Measurements from ENCODE around the gene BTBD9.

- no peak for TF ChIP-seq POLR2A (IDR thresholded peaks at IDR 0.05)
- TF ChIP-seq, protein P1, sequence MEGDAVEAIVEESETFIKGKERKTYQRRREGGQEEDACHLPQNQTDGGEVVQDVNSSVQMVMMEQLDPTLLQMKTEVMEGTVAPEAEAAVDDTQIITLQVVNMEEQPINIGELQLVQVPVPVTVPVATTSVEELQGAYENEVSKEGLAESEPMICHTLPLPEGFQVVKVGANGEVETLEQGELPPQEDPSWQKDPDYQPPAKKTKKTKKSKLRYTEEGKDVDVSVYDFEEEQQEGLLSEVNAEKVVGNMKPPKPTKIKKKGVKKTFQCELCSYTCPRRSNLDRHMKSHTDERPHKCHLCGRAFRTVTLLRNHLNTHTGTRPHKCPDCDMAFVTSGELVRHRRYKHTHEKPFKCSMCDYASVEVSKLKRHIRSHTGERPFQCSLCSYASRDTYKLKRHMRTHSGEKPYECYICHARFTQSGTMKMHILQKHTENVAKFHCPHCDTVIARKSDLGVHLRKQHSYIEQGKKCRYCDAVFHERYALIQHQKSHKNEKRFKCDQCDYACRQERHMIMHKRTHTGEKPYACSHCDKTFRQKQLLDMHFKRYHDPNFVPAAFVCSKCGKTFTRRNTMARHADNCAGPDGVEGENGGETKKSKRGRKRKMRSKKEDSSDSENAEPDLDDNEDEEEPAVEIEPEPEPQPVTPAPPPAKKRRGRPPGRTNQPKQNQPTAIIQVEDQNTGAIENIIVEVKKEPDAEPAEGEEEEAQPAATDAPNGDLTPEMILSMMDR (IDR thresholded peaks at IDR 0.05) = no peak
Observed at GRCh38 chr6:38207375-38207774, 432.4 kb downstream of the BTBD9 start.
